GM21367 (cell line): ENCODE data around the gene ZFP82.

ENCODE experiments used
- ATAC-seq: cut with Tn5 transposase; IDR thresholded peaks from one replicate; pipeline ENCODE4 v1.9.1; 2021; ENCODE audit not compliant: unreplicated experiment

The ZFP82 gene

DNA sequence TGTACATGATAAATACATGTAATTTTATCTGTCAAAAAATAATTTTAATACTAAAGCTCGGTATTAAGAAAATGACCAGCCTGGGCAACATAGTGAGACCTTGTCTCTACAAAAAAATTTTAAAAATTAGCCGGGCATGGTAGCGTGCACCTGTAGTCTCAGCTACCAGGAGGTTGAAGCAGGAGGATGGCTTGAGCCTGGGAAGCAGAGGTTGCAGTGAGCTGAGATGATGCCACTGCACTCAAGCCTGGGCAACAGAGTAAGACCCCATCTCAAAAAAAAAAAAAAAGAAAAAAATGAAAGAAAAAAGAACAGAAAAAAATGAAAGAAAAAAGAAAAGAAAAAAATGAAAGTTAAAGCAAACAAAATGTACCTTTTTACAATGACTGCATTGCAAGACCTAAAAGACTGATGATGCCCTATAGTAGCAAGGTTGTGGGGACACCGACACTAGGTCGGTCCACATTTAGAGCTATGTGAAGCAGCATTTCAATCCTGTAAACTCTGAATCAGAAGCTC, 44.7 kb downstream of the ZFP82 start:
- ATAC-seq: no peak

DNA sequence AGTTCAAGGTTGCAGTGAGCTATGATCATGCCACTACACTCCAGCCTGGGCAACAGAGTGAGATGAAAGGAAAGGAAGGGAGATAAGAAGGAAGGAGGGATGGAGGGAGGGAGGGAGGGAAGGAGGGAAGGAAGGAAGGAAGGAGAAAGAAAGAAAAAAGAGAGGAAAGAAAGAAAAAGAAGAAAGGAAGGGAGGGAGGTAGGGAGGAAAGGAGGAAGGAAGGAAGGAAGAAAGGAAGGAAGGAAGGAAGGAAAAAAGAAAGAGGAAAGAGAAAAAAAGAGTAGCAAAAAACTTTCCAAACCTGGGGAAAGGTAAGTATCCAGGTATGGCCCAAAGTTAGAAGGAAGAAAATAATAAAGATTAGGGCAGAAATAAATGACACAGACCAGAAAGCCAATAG, 46.6 kb downstream of the ZFP82 start:
- ATAC-seq: no peak

GRCh38 chr19:36363845-36364244, 54.6 kb downstream of the ZFP82 start:
- ATAC-seq: no peak
